ENCODE data around the gene ACSF3.

ACSF3 gene

GRCh38 chr16:89133457-89134127, 39.9 kb downstream of the ACSF3 start:
- Histone ChIP-seq H3K36me3 (replicated peaks) (peaks cover 9% of the 10 kb centered on the region), H3K27me3 (ENCODE audit: low read depth) (no peaks in the 10 kb centered on the region), H3K9me3 (0 out of 2 replicates have a peak, but pooled peaks cover 3% of the 10 kb centered on the region), H3K4me1 (no peaks in the 10 kb centered on the region), H3K4me3 (no peak overlapping the region)
- DNase-seq (ENCODE audit: low spot score in 2 of 2), result no peak
- in situ Hi-C loops (cut with MboI; ENCODE audit: low sequenced_read_pairs), result no loop called here

- Histone ChIP-seq H3K36me3 (replicated peaks) (peaks cover 9% of the 10 kb centered on the region), H3K4me3 (no peak overlapping the region), H3K9me3 (0 out of 2 replicates have a peak, but pooled peaks cover 3% of the 10 kb centered on the region), H3K4me1 (no peaks in the 10 kb centered on the region), H3K27me3 (ENCODE audit: low read depth) (no peaks in the 10 kb centered on the region)
- in situ Hi-C loops (cut with MboI; ENCODE audit: low sequenced_read_pairs), result no loop called here
- DNase-seq (ENCODE audit: low spot score in 2 of 2), result no peak
Observed at GRCh38 chr16:89134269-89134668, 40.6 kb downstream of the ACSF3 start.

- H3K36me3 ChIP-seq (replicated peaks), result peaks cover 9% of the 10 kb centered on the region
- no peak for DNase-seq (ENCODE audit: low spot score in 2 of 2)
- in situ Hi-C loops (cut with MboI; ENCODE audit: low sequenced_read_pairs), result no loop called here
- no peak overlapping the region for H3K4me3 ChIP-seq
- no peaks in the 10 kb centered on the region for H3K27me3 ChIP-seq (ENCODE audit: low read depth)
- 0 out of 2 replicates have a peak, but pooled peaks cover 1% of the 10 kb centered on the region for H3K9me3 ChIP-seq
- no peaks in the 10 kb centered on the region for H3K4me1 ChIP-seq
Observed at GRCh38 chr16:89135166-89135565, 41.5 kb downstream of the ACSF3 start.

GRCh38 chr16:89135971-89136765, 42.5 kb downstream of the ACSF3 start:
- H3K27me3 ChIP-seq (ENCODE audit: low read depth), result no peaks in the 10 kb centered on the region
- H3K36me3 ChIP-seq (replicated peaks), result peaks cover 9% of the 10 kb centered on the region
- in situ Hi-C loops (cut with MboI; ENCODE audit: low sequenced_read_pairs), result no loop called here
- H3K4me3 ChIP-seq, result no peak overlapping the region
- H3K9me3 ChIP-seq, result no peaks in the 10 kb centered on the region
- H3K4me1 ChIP-seq, result no peaks in the 10 kb centered on the region
- no peak for DNase-seq (ENCODE audit: low spot score in 2 of 2)

GRCh38 chr16:89136931-89137330, 43.3 kb downstream of the ACSF3 start:
- H3K27me3 ChIP-seq (ENCODE audit: low read depth), result no peaks in the 10 kb centered on the region
- peaks cover 9% of the 10 kb centered on the region for H3K36me3 ChIP-seq (replicated peaks)
- no peak overlapping the region for H3K4me3 ChIP-seq
- DNase-seq (ENCODE audit: low spot score in 2 of 2), result no peak
- in situ Hi-C loops (cut with MboI; ENCODE audit: low sequenced_read_pairs), result no loop called here
- no peaks in the 10 kb centered on the region for H3K9me3 ChIP-seq
- no peaks in the 10 kb centered on the region for H3K4me1 ChIP-seq

GRCh38 chr16:89137666-89138512, 44.2 kb downstream of the ACSF3 start:
- in situ Hi-C loops (cut with MboI; ENCODE audit: low sequenced_read_pairs), result no loop called here
- no peak overlapping the region for H3K4me3 ChIP-seq
- no peak for DNase-seq (ENCODE audit: low spot score in 2 of 2)
- no peaks in the 10 kb centered on the region for H3K4me1 ChIP-seq
- H3K9me3 ChIP-seq, result no peaks in the 10 kb centered on the region
- peaks cover 9% of the 10 kb centered on the region for H3K36me3 ChIP-seq (replicated peaks)
- H3K27me3 ChIP-seq (ENCODE audit: low read depth), result no peaks in the 10 kb centered on the region

- no peak for DNase-seq (ENCODE audit: low spot score in 2 of 2)
- Histone ChIP-seq H3K9me3 (no peaks in the 10 kb centered on the region), H3K36me3 (replicated peaks) (peaks cover 8% of the 10 kb centered on the region), H3K4me1 (no peaks in the 10 kb centered on the region), H3K4me3 (no peak overlapping the region), H3K27me3 (ENCODE audit: low read depth) (no peaks in the 10 kb centered on the region)
- in situ Hi-C loops (cut with MboI; ENCODE audit: low sequenced_read_pairs), result no loop called here
Observed at GRCh38 chr16:89138513-89138795, 44.8 kb downstream of the ACSF3 start.

- in situ Hi-C loops (cut with MboI; ENCODE audit: low sequenced_read_pairs), result no loop called here
- Histone ChIP-seq H3K9me3 (no peaks in the 10 kb centered on the region), H3K4me1 (no peaks in the 10 kb centered on the region), H3K4me3 (no peak overlapping the region), H3K36me3 (replicated peaks) (peaks cover 3% of the 10 kb centered on the region), H3K27me3 (ENCODE audit: low read depth) (no peaks in the 10 kb centered on the region)
- DNase-seq (ENCODE audit: low spot score in 2 of 2), result no peak
Observed at GRCh38 chr16:89138843-89139520, 45.3 kb downstream of the ACSF3 start.

GRCh38 chr16:89139907-89140361, 46.3 kb downstream of the ACSF3 start:
- Histone ChIP-seq H3K4me3 (no peak overlapping the region), H3K27me3 (ENCODE audit: low read depth) (no peaks in the 10 kb centered on the region), H3K36me3 (replicated peaks) (no peaks in the 10 kb centered on the region; the same call in 1 of the 2 replicates), H3K9me3 (no peaks in the 10 kb centered on the region), H3K4me1 (no peaks in the 10 kb centered on the region)
- in situ Hi-C loops (cut with MboI; ENCODE audit: low sequenced_read_pairs), result no loop called here
- DNase-seq (ENCODE audit: low spot score in 2 of 2), result no peak

- Histone ChIP-seq H3K4me3 (no peak overlapping the region), H3K36me3 (replicated peaks) (no peaks in the 10 kb centered on the region; the same call in 1 of the 2 replicates), H3K4me1 (no peaks in the 10 kb centered on the region), H3K27me3 (ENCODE audit: low read depth) (no peaks in the 10 kb centered on the region), H3K9me3 (no peaks in the 10 kb centered on the region)
- DNase-seq (ENCODE audit: low spot score in 2 of 2), result no peak
- in situ Hi-C loops (cut with MboI; ENCODE audit: low sequenced_read_pairs), result no loop called here
Observed at GRCh38 chr16:89140401-89140800, 46.7 kb downstream of the ACSF3 start.

- no peaks in the 10 kb centered on the region for H3K4me1 ChIP-seq
- no peak overlapping the region for H3K4me3 ChIP-seq
- H3K9me3 ChIP-seq, result no peaks in the 10 kb centered on the region
- in situ Hi-C loops (cut with MboI; ENCODE audit: low sequenced_read_pairs), result no loop called here
- no peak for DNase-seq (ENCODE audit: low spot score in 2 of 2)
- no peaks in the 10 kb centered on the region; the same call in 1 of the 2 replicates for H3K36me3 ChIP-seq (replicated peaks)
- H3K27me3 ChIP-seq (ENCODE audit: low read depth), result no peaks in the 10 kb centered on the region
Observed at GRCh38 chr16:89140981-89141883, 47.6 kb downstream of the ACSF3 start.

GRCh38 chr16:89141884-89142267, 48.2 kb downstream of the ACSF3 start:
- Histone ChIP-seq H3K36me3 (replicated peaks) (peaks cover 5% of the 10 kb centered on the region), H3K4me1 (no peaks in the 10 kb centered on the region), H3K9me3 (no peaks in the 10 kb centered on the region), H3K4me3 (no peak overlapping the region), H3K27me3 (ENCODE audit: low read depth) (no peaks in the 10 kb centered on the region)
- in situ Hi-C loops (cut with MboI; ENCODE audit: low sequenced_read_pairs), result no loop called here
- DNase-seq (ENCODE audit: low spot score in 2 of 2), result no peak
